Central memory CD4-positive, alpha-beta T cell (primary cell): ENCODE data around the gene EXOC4.

Experiments
- DNase-seq: peaks from one replicate; pipeline ENCODE4 v3.0.0; 2022

Gene EXOC4

GRCh38 chr7:134108802-134109201 is 855.9 kb downstream of the EXOC4 start:
- DNase-seq = no peak

GRCh38 chr7:134113655-134114054 is 860.8 kb downstream of the EXOC4 start:
- no peak for DNase-seq

DNA sequence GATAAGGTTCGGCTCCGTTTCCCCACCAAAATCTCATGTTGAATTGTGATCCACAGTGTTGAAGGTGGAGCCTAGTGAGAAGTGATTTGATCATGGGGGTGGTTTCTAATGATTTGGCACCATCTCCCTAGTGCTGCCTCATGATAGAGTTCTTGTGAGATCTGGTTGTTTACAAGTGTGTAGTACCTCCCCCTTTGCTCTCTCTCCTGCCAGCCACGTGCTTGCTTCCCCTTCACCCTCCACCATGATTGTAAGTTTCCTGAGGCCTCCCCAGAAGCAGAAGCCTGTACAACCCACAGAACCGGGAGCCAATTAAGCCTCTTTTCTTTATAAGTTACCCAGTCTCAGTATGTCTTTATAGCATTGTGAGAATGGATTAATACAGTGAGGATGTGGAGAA is 862.1 kb downstream of the EXOC4 start:
- no peak for DNase-seq
